MG63 (cell line): ENCODE measurements around the gene TMEM248. TPM values are rescaled to one million over a fixed set of nuclear protein-coding genes. Genes with fewer than 3 reads are reported as not detected.

Experiments
- total RNA-seq: library from RNA; depleted of rRNA; stranded (reverse); fragments of >200 nt; shearing (Covaris generic); gene quantifications from 2 replicates; pipeline ENCODE4 v1.2.3, GENCODE V29; 2014; ENCODE audit warnings: low replicate concordance; rRNA removed

The TMEM248 gene
- total RNA-seq, 1 experiment from 2014 or later: 55.4 TPM

Other genes starting within 250 kb of the TMEM248 start
- gene RABGEF1, start 180.5 kb upstream of the TMEM248 start, total RNA-seq: 12.2 and 29.1 TPM in 2 replicates
- gene SBDS, start 74.4 kb downstream of the TMEM248 start, total RNA-seq: 71.7 and 112 TPM in 2 replicates
- 3.9 and 6.8 TPM in 2 replicates for gene TYW1, start 75.6 kb downstream of the TMEM248 start, total RNA-seq